HL-60 (cell line): ENCODE data around the gene GABRR2.
"Not testable (repeated sequence)": the region's sequence is repeated elsewhere in the genome, so short reads cannot be mapped to it uniquely, and the experiment has no call there.

ENCODE experiments used
- DNase-seq, 2 experiments: peaks; one replicate each; pipeline ENCODE4 v3.0.0-alpha.2; 2010 to 2020; ENCODE audit warnings: low read depth in 1 of 2, low spot score in 1 of 2
- H3K27ac ChIP-seq: fragments of 250-450 bp; sonication (Bioruptor Pico); replicated peaks from 2 replicates; pipeline ENCODE4 v1.5.1; 2020; ENCODE audit warnings: mild to moderate bottlenecking, moderate library complexity
- H3K27me3 ChIP-seq: fragments of 250-450 bp; sonication (Bioruptor Pico); 2 replicates; pipeline ENCODE4 v1.5.1; 2021; ENCODE audit warnings: mild to moderate bottlenecking, moderate library complexity; ENCODE audit not compliant: insufficient read depth, poor library complexity, severe bottlenecking
- H3K4me3 ChIP-seq: replicated peaks from 2 replicates; pipeline ENCODE4 v1.5.1; 2011; ENCODE audit warnings: mild to moderate bottlenecking, control low read depth, low read length; ENCODE audit not compliant: insufficient read depth
- GABPA ChIP-seq: IDR thresholded peaks from 2 replicates; pipeline ENCODE4 v1.6.1; 2012; ENCODE audit warnings: low read depth
- POLR2AphosphoS5 ChIP-seq: IDR thresholded peaks from 2 replicates; pipeline ENCODE4 v1.6.1; 2012; ENCODE audit warnings: low read depth
- SPI1 ChIP-seq: IDR thresholded peaks from 2 replicates; pipeline ENCODE4 v1.6.1; 2012; ENCODE audit warnings: low read depth, mild to moderate bottlenecking, borderline replicate concordance
- TF ChIP-seq, protein P1 (sequence below): IDR thresholded peaks from 2 replicates; pipeline ENCODE4 v1.6.1; 2012; ENCODE audit warnings: low read depth; ENCODE audit not compliant: insufficient replicate concordance
- TF ChIP-seq, protein P2 (sequence below): IDR thresholded peaks from one replicate; pipeline ENCODE4 v1.5.1; 2011; ENCODE audit warnings: low read length, control low read depth, inconsistent platforms; ENCODE audit not compliant: insufficient read depth

GABRR2 gene

DNA sequence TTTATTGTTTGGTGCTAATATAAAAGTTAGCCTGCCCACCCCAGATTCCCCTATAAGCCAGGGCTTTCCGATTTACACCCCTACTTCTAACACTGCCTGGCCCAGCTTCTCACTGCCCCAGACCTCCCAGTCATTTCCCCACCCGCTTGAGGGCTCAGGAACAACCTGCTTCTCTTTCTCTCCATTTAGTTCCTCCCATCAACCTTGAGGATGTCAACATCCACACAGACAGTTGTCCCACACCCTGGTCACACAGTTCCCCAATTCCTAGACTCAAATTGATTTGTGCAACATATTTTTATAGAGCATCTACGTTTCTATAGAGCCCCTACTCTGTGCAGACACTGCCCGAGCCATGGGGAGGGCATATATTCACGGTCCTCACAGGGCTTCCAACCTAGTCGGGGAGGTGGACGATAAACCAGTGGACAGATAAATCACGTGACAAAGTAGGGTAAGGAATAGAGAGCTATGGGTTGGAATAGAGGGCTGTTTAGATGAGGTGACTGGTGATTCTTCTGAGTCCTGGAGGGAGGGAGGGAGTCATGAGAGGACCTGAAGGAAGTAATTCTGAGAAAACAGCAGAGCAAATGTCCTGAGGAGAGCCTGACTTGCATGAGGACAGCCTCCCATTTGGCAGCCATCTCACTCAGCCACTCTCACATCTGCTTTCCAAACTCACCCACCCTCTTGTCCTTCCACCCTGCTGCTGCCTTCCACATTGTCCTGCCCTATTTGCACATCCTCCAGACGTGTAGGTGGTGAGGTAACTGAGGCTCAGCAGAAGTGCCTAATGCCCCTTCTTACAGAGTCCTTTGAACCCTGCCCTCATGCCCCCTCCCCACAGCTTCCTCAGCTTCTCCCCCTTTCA is 6.3 kb downstream of the GABRR2 start:
- Histone ChIP-seq H3K27me3 (no peaks in the 10 kb centered on the region), H3K4me3 (no peak overlapping the region), H3K27ac (peak overlapping the region; percentile 37)
- TF ChIP-seq, protein P1, sequence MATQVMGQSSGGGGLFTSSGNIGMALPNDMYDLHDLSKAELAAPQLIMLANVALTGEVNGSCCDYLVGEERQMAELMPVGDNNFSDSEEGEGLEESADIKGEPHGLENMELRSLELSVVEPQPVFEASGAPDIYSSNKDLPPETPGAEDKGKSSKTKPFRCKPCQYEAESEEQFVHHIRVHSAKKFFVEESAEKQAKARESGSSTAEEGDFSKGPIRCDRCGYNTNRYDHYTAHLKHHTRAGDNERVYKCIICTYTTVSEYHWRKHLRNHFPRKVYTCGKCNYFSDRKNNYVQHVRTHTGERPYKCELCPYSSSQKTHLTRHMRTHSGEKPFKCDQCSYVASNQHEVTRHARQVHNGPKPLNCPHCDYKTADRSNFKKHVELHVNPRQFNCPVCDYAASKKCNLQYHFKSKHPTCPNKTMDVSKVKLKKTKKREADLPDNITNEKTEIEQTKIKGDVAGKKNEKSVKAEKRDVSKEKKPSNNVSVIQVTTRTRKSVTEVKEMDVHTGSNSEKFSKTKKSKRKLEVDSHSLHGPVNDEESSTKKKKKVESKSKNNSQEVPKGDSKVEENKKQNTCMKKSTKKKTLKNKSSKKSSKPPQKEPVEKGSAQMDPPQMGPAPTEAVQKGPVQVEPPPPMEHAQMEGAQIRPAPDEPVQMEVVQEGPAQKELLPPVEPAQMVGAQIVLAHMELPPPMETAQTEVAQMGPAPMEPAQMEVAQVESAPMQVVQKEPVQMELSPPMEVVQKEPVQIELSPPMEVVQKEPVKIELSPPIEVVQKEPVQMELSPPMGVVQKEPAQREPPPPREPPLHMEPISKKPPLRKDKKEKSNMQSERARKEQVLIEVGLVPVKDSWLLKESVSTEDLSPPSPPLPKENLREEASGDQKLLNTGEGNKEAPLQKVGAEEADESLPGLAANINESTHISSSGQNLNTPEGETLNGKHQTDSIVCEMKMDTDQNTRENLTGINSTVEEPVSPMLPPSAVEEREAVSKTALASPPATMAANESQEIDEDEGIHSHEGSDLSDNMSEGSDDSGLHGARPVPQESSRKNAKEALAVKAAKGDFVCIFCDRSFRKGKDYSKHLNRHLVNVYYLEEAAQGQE: no peak
- TF ChIP-seq, protein P2, sequence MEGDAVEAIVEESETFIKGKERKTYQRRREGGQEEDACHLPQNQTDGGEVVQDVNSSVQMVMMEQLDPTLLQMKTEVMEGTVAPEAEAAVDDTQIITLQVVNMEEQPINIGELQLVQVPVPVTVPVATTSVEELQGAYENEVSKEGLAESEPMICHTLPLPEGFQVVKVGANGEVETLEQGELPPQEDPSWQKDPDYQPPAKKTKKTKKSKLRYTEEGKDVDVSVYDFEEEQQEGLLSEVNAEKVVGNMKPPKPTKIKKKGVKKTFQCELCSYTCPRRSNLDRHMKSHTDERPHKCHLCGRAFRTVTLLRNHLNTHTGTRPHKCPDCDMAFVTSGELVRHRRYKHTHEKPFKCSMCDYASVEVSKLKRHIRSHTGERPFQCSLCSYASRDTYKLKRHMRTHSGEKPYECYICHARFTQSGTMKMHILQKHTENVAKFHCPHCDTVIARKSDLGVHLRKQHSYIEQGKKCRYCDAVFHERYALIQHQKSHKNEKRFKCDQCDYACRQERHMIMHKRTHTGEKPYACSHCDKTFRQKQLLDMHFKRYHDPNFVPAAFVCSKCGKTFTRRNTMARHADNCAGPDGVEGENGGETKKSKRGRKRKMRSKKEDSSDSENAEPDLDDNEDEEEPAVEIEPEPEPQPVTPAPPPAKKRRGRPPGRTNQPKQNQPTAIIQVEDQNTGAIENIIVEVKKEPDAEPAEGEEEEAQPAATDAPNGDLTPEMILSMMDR: no peak
- peak; percentile 52; the same call in 1 of the 2 replicates for TF ChIP-seq POLR2AphosphoS5
- no peak for TF ChIP-seq GABPA
- TF ChIP-seq SPI1: peak; percentile 91
- DNase-seq: peak in 1 of 2 experiments; percentile 85

DNA sequence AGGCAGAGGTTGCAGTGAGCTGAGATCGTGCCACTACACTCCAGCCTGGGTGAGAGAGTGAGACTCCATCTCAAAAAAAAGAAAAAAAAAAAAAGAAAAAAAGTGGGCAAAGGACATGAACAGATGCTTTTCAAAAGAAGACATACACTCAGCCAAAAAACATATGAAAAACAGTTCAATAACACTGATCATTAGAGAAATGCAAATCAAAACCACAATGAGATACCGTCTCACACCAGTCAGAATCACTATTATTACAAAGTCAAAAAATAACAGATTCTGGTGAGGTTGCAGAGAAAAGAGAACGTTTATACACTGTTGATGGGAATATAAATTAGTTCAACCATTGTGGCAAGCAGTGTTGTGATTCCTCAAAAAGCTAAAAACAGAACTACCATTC is 10.6 kb downstream of the GABRR2 start:
- H3K27ac ChIP-seq, H3K4me3 ChIP-seq, DNase-seq, H3K27me3 ChIP-seq: not testable (repeated sequence)

DNA sequence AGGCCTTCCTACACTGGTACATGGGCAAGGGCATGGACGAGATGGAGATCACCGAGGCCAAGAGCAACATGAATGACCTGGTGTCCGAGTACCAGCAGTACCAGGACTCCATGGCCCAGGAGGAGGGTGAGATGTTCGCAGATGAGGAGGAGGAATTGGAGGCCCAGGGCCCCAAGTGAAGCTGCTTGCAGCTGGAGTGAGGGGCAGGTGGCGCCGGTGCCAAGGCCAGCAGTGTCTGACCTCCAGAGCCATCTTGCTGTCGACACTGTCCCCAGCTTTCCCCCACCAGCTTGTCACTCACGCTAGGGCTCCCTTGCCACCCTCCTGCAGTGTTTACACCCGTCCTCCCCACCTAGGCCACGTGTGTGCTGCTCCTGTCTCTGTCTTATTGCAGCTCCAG is 12.2 kb downstream of the GABRR2 start:
- no peak for DNase-seq
- H3K27me3 ChIP-seq: no peaks in the 10 kb centered on the region
- H3K27ac ChIP-seq: no peak overlapping the region

More for the DNA sequence above, 12.2 kb downstream of the GABRR2 start:
- H3K4me3 ChIP-seq: no peak overlapping the region
- TF ChIP-seq, protein P2: no peak
- TF ChIP-seq GABPA (no peak), SPI1 (no peak), POLR2AphosphoS5 (no peak)
- TF ChIP-seq, protein P1: no peak
